HepG2 (cell line): ENCODE results near the gene PHRF1. TPM values are rescaled to one million over a fixed set of nuclear protein-coding genes. Genes with fewer than 3 reads are reported as not detected.

ENCODE experiments used
- ATAC-seq: fragments of 200-7000 bp; cut with Tn5 transposase; 3 replicates; pipeline ENCODE4 v1.9.1; 2020; ENCODE audit warnings: mild to moderate bottlenecking, moderate library complexity
- BruUV-seq: library from RNA; stranded (reverse); fragments of 400-500 nt; replicated peaks from 2 replicates; lab custom pipeline; 2021; lab: Mats Ljungman, UMichigan
- CTCF ChIA-PET: fragments of 300-600 bp; formaldehyde crosslinking; extraction: SDS; loops from one replicate; lab custom pipeline; 2021; ENCODE audit warnings: low total read pairs, inconsistent platforms, low intra/inter-chr PET ratio; lab: Yijun Ruan, JAX
- POLR2A ChIA-PET: fragments of 350-600 bp; sonication (Branson Sonifier 250); formaldehyde crosslinking; loops from one replicate; lab custom pipeline; 2020; ENCODE audit warnings: antibody characterized with exemption, inconsistent platforms; lab: Yijun Ruan, JAX
- DNase-seq: peaks from one replicate; pipeline ENCODE4 v3.0.0-alpha.2; 2015; ENCODE audit warnings: low spot score
- FAIRE-seq: peaks from 3 replicates; lab custom pipeline; 2011; peaks lifted over from hg19 to GRCh38; lab: Jason Lieb, UNC
- H2AFZ ChIP-seq: one replicate; pipeline ENCODE4 v1.6.1; 2011; ENCODE audit warnings: low read length, inconsistent platforms
- H3K27ac ChIP-seq: fragments of 300-600 bp; 3 replicates; pipeline ENCODE4 v1.8.0; 2011; ENCODE audit warnings: mixed run types, mild to moderate bottlenecking, mixed read lengths, low read length, inconsistent platforms; ENCODE audit not compliant: insufficient read depth; ENCODE audit errors: extremely low read length
- H3K27me3 ChIP-seq, 2 experiments: fragments of 200-600 bp in 1 of 2; 2 replicates in 1 of 2; 3 replicates in 1 of 2; pipeline versions ENCODE4 v1.6.0 to v1.8.0; 2011; ENCODE audit warnings: low read length in 2 of 2, mild to moderate bottlenecking in 2 of 2, moderate library complexity in 2 of 2, inconsistent platforms in 1 of 2; ENCODE audit not compliant: insufficient read depth in 2 of 2, control insufficient read depth in 1 of 2
- H3K36me3 ChIP-seq, 2 experiments: fragments of 200-600 bp in 1 of 2; replicated peaks in 1 of 2; 2 replicates in 1 of 2; 3 replicates in 1 of 2; pipeline versions ENCODE4 v1.5.1 to v1.8.0; 2011; ENCODE audit warnings: low read length in 2 of 2, inconsistent platforms in 1 of 2; ENCODE audit not compliant: insufficient read depth in 2 of 2, control insufficient read depth in 1 of 2
- H3K4me1 ChIP-seq: 2 replicates; pipeline ENCODE4 v1.5.1; 2012; ENCODE audit warnings: low read length, inconsistent platforms; ENCODE audit not compliant: insufficient read depth
- H3K4me2 ChIP-seq: 2 replicates; pipeline ENCODE4 v1.6.0; 2011; ENCODE audit warnings: low read depth, low read length, inconsistent platforms
- H3K4me3 ChIP-seq, 3 experiments: fragments of 200-600 bp in 1 of 3; sonication (generic), shearing (Covaris generic) in 1 of 3; replicated peaks in 1 of 3; 2 replicates each; pipeline ENCODE4 v1.5.1; 2011 to 2016; ENCODE audit warnings: low read length in 3 of 3, inconsistent platforms in 2 of 3, low read depth in 2 of 3, mild to moderate bottlenecking in 2 of 3, control low read depth in 1 of 3, mixed read lengths in 1 of 3; ENCODE audit not compliant: insufficient read depth in 1 of 3
- H3K79me2 ChIP-seq: one replicate; pipeline ENCODE4 v1.6.1; 2011; ENCODE audit warnings: low read length, inconsistent platforms; ENCODE audit not compliant: insufficient read depth
- H3K9ac ChIP-seq: 2 replicates; pipeline ENCODE4 v1.6.0; 2011; ENCODE audit warnings: mild to moderate bottlenecking, low read depth, low read length, inconsistent platforms; ENCODE audit not compliant: insufficient read depth
- H3K9me3 ChIP-seq: 2 replicates; pipeline ENCODE4 v1.5.1; 2012; ENCODE audit warnings: mild to moderate bottlenecking, low read length
- H4K20me1 ChIP-seq: 2 replicates; pipeline ENCODE4 v1.6.0; 2011; ENCODE audit warnings: inconsistent platforms, mild to moderate bottlenecking, low read length, moderate library complexity; ENCODE audit not compliant: insufficient read depth
- AGO1 ChIP-seq: fragments of 200-400 bp; formaldehyde crosslinking; IDR thresholded peaks from 2 replicates; pipeline ENCODE4 v1.6.1; 2017; ENCODE audit warnings: mild to moderate bottlenecking, low read depth, low read length, moderate library complexity; ENCODE audit not compliant: poor library complexity, severe bottlenecking
- BCL3 ChIP-seq: sonication (generic); formaldehyde crosslinking; IDR thresholded peaks from 2 replicates; pipeline ENCODE4 v1.5.1; 2020; ENCODE audit warnings: mild to moderate bottlenecking, missing genetic modification reagents, moderate library complexity
- PITX1 ChIP-seq: sonication (generic); formaldehyde crosslinking; IDR thresholded peaks from 2 replicates; pipeline ENCODE4 v1.5.1; 2020; ENCODE audit warnings: mild to moderate bottlenecking, missing genetic modification reagents
- ZNF274 ChIP-seq: sonication (generic); formaldehyde crosslinking; IDR thresholded peaks from 2 replicates; pipeline ENCODE4 v1.5.1; 2020; ENCODE audit warnings: mild to moderate bottlenecking, missing genetic modification reagents
- ZNF605 ChIP-seq: sonication (generic); formaldehyde crosslinking; IDR thresholded peaks from 2 replicates; pipeline ENCODE4 v1.8.0; 2022; ENCODE audit warnings: mild to moderate bottlenecking, missing genetic modification reagents
- WGBS: methylation state at CpG from one replicate; pipeline ENCODE4 v1.1.6; 2017; ENCODE audit warnings: low lambda C conversion rate; 5-methylcytosine and 5-hydroxymethylcytosine counted together
- in situ Hi-C: cut with HindIII; loops from 2 replicates; pipeline ENCODE4 v1.10.0; 2017; ENCODE audit warnings: low pct_unique_long_range_greater_than_20kb; ENCODE audit not compliant: extremely low pct_ligation_motif_present
- intact Hi-C: fragments of 100-400 bp; cut with micrococcal nuclease; formaldehyde crosslinking; loops from one replicate; pipeline ENCODE4 v1.10.0; 2022; ENCODE audit not compliant: unreplicated experiment
- polyA plus RNA-seq, 8 experiments: library from polyadenylated mRNA; depleted of rRNA in 3 of 8; stranded (reverse) in 7 of 8; unstranded in 1 of 8; fragments of >200 nt; fragmentation: Illumina TruSeq in 4 of 8; extraction: Trizol in 4 of 8; gene quantifications; 2 replicates each; pipeline versions ENCODE4 v1.2.1 to v1.2.3, GENCODE V29; 2011 to 2016; ENCODE audit warnings: low read depth in 4 of 8, missing spikeins in 1 of 8, mixed read lengths in 1 of 8; ENCODE audit not compliant: insufficient read depth in 1 of 8
- total RNA-seq, 5 experiments: library from RNA; depleted of rRNA; stranded (reverse); fragments of >200 nt; fragmentation: Illumina TruSeq; extraction: Trizol; gene quantifications; 2 replicates each; pipeline ENCODE4 v1.2.3, GENCODE V29; 2016; ENCODE audit warnings: low read depth in 1 of 5
- TF ChIP-seq, protein P1 (sequence below): sonication (generic); formaldehyde crosslinking; IDR thresholded peaks from one replicate; pipeline ENCODE4 v1.5.1; 2020; ENCODE audit warnings: mild to moderate bottlenecking, missing genetic modification reagents; ENCODE audit errors: not compliant biosample characterization
- TF ChIP-seq, protein P2 (sequence below): sonication (generic); formaldehyde crosslinking; conservative IDR thresholded peaks from 2 replicates; pipeline ENCODE4 v1.4.0; 2020; ENCODE audit warnings: mild to moderate bottlenecking, missing genetic modification reagents, moderate library complexity

Gene PHRF1
- total and polyA plus RNA-seq, 2 of the 13 experiments (the other 11 are each of a cell fraction or from before 2014, with no cell fraction given) = 8.2 to 16.7 TPM

GRCh38 chr11:533586-534395, 42.5 kb upstream of the PHRF1 start:
- no peak overlapping the region for H3K27ac ChIP-seq
- ChIA-PET POLR2A (no interaction called here), CTCF (no interaction called here)
- TSS peak; percentile 76 for BruUV-seq
- no peaks in the 10 kb centered on the region; the same call in 1 of the 2 replicates for H4K20me1 ChIP-seq
- DNase-seq = no peak
- H3K27me3 ChIP-seq = no peaks in the 10 kb centered on the region
- no peak for FAIRE-seq
- 0 out of 2 replicates have a peak, but pooled peaks have one; percentile 22 for TF ChIP-seq ZNF605
- TF ChIP-seq PITX1 = no peak
- TF ChIP-seq ZNF274 (CRISPR knock-in tag) = 0 out of 2 replicates have a peak, but pooled peaks have one; percentile 9
- TF ChIP-seq, protein P1, sequence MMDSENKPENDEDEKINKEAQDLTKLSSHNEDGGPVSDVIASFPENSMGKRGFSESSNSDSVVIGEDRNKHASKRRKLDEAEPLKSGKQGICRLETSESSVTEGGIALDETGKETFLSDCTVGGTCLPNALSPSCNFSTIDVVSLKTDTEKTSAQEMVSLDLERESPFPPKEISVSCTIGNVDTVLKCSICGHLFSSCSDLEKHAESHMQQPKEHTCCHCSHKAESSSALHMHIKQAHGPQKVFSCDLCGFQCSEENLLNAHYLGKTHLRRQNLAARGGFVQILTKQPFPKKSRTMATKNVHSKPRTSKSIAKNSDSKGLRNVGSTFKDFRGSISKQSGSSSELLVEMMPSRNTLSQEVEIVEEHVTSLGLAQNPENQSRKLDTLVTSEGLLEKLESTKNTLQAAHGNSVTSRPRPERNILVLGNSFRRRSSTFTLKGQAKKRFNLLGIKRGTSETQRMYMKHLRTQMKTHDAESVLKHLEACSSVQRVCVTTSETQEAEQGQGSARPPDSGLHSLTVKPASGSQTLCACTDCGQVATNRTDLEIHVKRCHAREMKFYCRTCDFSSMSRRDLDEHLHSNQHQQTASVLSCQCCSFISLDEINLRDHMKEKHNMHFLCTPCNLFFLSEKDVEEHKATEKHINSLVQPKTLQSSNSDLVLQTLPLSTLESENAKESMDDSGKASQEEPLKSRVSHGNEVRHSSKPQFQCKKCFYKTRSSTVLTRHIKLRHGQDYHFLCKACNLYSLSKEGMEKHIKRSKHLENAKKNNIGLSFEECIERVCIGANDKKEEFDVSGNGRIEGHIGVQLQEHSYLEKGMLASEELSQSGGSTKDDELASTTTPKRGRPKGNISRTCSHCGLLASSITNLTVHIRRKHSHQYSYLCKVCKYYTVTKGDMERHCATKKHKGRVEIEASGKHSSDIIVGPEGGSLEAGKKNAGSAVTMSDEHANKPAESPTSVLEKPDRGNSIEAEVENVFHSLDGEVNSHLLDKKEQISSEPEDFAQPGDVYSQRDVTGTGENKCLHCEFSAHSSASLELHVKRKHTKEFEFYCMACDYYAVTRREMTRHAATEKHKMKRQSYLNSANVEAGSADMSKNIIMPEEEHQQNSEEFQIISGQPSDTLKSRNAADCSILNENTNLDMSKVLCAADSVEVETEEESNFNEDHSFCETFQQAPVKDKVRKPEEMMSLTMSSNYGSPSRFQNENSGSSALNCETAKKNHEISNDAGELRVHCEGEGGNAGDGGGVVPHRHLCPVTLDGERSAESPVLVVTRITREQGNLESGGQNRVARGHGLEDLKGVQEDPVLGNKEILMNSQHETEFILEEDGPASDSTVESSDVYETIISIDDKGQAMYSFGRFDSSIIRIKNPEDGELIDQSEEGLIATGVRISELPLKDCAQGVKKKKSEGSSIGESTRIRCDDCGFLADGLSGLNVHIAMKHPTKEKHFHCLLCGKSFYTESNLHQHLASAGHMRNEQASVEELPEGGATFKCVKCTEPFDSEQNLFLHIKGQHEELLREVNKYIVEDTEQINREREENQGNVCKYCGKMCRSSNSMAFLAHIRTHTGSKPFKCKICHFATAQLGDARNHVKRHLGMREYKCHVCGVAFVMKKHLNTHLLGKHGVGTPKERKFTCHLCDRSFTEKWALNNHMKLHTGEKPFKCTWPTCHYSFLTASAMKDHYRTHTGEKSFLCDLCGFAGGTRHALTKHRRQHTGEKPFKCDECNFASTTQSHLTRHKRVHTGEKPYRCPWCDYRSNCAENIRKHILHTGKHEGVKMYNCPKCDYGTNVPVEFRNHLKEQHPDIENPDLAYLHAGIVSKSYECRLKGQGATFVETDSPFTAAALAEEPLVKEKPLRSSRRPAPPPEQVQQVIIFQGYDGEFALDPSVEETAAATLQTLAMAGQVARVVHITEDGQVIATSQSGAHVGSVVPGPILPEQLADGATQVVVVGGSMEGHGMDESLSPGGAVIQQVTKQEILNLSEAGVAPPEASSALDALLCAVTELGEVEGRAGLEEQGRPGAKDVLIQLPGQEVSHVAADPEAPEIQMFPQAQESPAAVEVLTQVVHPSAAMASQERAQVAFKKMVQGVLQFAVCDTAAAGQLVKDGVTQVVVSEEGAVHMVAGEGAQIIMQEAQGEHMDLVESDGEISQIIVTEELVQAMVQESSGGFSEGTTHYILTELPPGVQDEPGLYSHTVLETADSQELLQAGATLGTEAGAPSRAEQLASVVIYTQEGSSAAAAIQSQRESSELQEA (CRISPR knock-in tag) = peak; percentile 62
- TF ChIP-seq, protein P2, sequence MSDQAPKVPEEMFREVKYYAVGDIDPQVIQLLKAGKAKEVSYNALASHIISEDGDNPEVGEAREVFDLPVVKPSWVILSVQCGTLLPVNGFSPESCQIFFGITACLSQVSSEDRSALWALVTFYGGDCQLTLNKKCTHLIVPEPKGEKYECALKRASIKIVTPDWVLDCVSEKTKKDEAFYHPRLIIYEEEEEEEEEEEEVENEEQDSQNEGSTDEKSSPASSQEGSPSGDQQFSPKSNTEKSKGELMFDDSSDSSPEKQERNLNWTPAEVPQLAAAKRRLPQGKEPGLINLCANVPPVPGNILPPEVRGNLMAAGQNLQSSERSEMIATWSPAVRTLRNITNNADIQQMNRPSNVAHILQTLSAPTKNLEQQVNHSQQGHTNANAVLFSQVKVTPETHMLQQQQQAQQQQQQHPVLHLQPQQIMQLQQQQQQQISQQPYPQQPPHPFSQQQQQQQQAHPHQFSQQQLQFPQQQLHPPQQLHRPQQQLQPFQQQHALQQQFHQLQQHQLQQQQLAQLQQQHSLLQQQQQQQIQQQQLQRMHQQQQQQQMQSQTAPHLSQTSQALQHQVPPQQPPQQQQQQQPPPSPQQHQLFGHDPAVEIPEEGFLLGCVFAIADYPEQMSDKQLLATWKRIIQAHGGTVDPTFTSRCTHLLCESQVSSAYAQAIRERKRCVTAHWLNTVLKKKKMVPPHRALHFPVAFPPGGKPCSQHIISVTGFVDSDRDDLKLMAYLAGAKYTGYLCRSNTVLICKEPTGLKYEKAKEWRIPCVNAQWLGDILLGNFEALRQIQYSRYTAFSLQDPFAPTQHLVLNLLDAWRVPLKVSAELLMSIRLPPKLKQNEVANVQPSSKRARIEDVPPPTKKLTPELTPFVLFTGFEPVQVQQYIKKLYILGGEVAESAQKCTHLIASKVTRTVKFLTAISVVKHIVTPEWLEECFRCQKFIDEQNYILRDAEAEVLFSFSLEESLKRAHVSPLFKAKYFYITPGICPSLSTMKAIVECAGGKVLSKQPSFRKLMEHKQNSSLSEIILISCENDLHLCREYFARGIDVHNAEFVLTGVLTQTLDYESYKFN = no peak
- peak; percentile 19 for TF ChIP-seq AGO1
- peak; percentile 41; the same call in 1 of the 2 replicates for TF ChIP-seq BCL3 (CRISPR knock-in tag)
- intact Hi-C loops (no loop called here), in situ Hi-C loops (no loop called here)
- H3K36me3 ChIP-seq = peaks cover 10 to 19% of the 10 kb centered on the region in 2 experiments; a peak in 4 of 5 replicates
- no peak overlapping the region for H2AFZ ChIP-seq
- no peaks in the 10 kb centered on the region for H3K9me3 ChIP-seq
- peak overlapping the region; percentile 82; the same call in 1 of the 2 replicates for H3K9ac ChIP-seq
- H3K79me2 ChIP-seq = peaks cover 4% of the 10 kb centered on the region
- WGBS = 95% methylated on average over 26 of the region's 37 CpGs
- H3K4me1 ChIP-seq = peaks cover 32% of the 10 kb centered on the region
- no peak for ATAC-seq
- peak overlapping the region; percentile 93 to 95 (median 95); a peak in 5 of 6 replicates for H3K4me3 ChIP-seq
- peak overlapping the region; percentile 78 for H3K4me2 ChIP-seq
